Endodermal cell (in vitro differentiated cells): Measurements from ENCODE around the gene NARS2. TPM values are rescaled to one million over a fixed set of nuclear protein-coding genes. Genes with fewer than 3 reads are reported as not detected.

Experiments used
- DNase-seq: peaks from one replicate; pipeline ENCODE4 v3.0.0-alpha.2; 2017
- H3K27ac ChIP-seq: 2 replicates; pipeline ENCODE4 v1.5.1; 2013; ENCODE audit warnings: mild to moderate bottlenecking, low read depth, low read length, moderate library complexity
- H3K27me3 ChIP-seq: 2 replicates; pipeline ENCODE4 v1.6.1; 2013; ENCODE audit warnings: mild to moderate bottlenecking, low read length, moderate library complexity; ENCODE audit not compliant: insufficient read depth, control insufficient read depth, poor library complexity, severe bottlenecking
- H3K36me3 ChIP-seq: 2 replicates; pipeline ENCODE4 v1.7.0; 2013; ENCODE audit warnings: mild to moderate bottlenecking, low read length, moderate library complexity; ENCODE audit not compliant: control insufficient read depth, insufficient read depth
- H3K4me1 ChIP-seq: one replicate; pipeline ENCODE4 v1.7.0; 2013; ENCODE audit warnings: low read length; ENCODE audit not compliant: control insufficient read depth, insufficient read depth
- H3K4me3 ChIP-seq: 2 replicates; pipeline ENCODE4 v1.5.1; 2013; ENCODE audit warnings: mild to moderate bottlenecking, low read length, moderate library complexity
- H3K9ac ChIP-seq: 2 replicates; pipeline ENCODE4 v1.6.1; 2013; ENCODE audit warnings: mild to moderate bottlenecking, low read length, moderate library complexity; ENCODE audit not compliant: poor library complexity, severe bottlenecking; ENCODE audit errors: extremely low read depth
- H3K9me3 ChIP-seq: 2 replicates; pipeline ENCODE4 v1.6.1; 2013; ENCODE audit warnings: mild to moderate bottlenecking, low read length, moderate library complexity; ENCODE audit not compliant: control insufficient read depth
- H3K27ac Mint-ChIP-seq: 2 replicates; pipeline ENCODE4 v1.8.0; 2020; ENCODE audit warnings: mixed read lengths
- H3K27me3 Mint-ChIP-seq: 2 replicates; pipeline ENCODE4 v1.8.0; 2021; ENCODE audit warnings: mild to moderate bottlenecking, mixed read lengths; ENCODE audit not compliant: insufficient read depth
- H3K36me3 Mint-ChIP-seq: 2 replicates; pipeline ENCODE4 v1.8.0; 2020; ENCODE audit warnings: low read depth, mixed read lengths
- H3K4me1 Mint-ChIP-seq: 2 replicates; pipeline ENCODE4 v1.8.0; 2020; ENCODE audit warnings: mixed read lengths
- H3K4me3 Mint-ChIP-seq: 2 replicates; pipeline ENCODE4 v1.8.0; 2020; ENCODE audit warnings: mild to moderate bottlenecking, moderate library complexity, mixed read lengths
- H3K9me3 Mint-ChIP-seq: 2 replicates; pipeline ENCODE4 v1.8.0; 2020; ENCODE audit warnings: mild to moderate bottlenecking, mixed read lengths
- WGBS, 2 experiments: methylation state at CpG; one replicate each; pipeline versions ENCODE4 v1.1.5 to v1.1.7; 2013; ENCODE audit warnings: missing lambda C conversion rate in 2 of 2, mixed read lengths in 1 of 2; ENCODE audit not compliant: insufficient coverage in 1 of 2, insufficient read length in 1 of 2; 5-methylcytosine and 5-hydroxymethylcytosine counted together
- total RNA-seq, 2 donors: library from RNA; stranded (reverse); fragmentation: NEBNext Ultra II Directional in 1 of 2; extraction: Animal tissue kit (Norgen Biotek cat#: 25700) in 1 of 2; gene quantifications; 2 replicates in 1 of 2; 3 replicates in 1 of 2; pipeline ENCODE4 v1.2.1, GENCODE V29; 2021
- TF ChIP-seq, protein P1 (sequence below): fragments of 200-600 bp; sonication (generic); conservative IDR thresholded peaks from 2 replicates; pipeline ENCODE4 v1.5.0; 2021; ENCODE audit warnings: antibody characterized with exemption, mild to moderate bottlenecking

NARS2 gene
- total RNA-seq, 2 donors from 2014 or later, result 45.8 to 53.7 TPM

- Histone ChIP-seq H3K36me3 (peaks cover 16% of the 10 kb centered on the region), H3K4me1 (peaks cover 4% of the 10 kb centered on the region), H3K9me3 (no peaks in the 10 kb centered on the region), H3K27ac (no peak overlapping the region), H3K9ac (no peak overlapping the region), H3K4me3 (no peak overlapping the region), H3K27me3 (no peaks in the 10 kb centered on the region)
- H3K36me3 Mint-ChIP-seq, result peaks cover 10% of the 10 kb centered on the region
- no peak overlapping the region for H3K4me3 Mint-ChIP-seq
- H3K27ac Mint-ChIP-seq, result no peak overlapping the region
- TF ChIP-seq, protein P1, sequence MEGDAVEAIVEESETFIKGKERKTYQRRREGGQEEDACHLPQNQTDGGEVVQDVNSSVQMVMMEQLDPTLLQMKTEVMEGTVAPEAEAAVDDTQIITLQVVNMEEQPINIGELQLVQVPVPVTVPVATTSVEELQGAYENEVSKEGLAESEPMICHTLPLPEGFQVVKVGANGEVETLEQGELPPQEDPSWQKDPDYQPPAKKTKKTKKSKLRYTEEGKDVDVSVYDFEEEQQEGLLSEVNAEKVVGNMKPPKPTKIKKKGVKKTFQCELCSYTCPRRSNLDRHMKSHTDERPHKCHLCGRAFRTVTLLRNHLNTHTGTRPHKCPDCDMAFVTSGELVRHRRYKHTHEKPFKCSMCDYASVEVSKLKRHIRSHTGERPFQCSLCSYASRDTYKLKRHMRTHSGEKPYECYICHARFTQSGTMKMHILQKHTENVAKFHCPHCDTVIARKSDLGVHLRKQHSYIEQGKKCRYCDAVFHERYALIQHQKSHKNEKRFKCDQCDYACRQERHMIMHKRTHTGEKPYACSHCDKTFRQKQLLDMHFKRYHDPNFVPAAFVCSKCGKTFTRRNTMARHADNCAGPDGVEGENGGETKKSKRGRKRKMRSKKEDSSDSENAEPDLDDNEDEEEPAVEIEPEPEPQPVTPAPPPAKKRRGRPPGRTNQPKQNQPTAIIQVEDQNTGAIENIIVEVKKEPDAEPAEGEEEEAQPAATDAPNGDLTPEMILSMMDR, result no peak
- no peaks in the 10 kb centered on the region for H3K27me3 Mint-ChIP-seq
- no peaks in the 10 kb centered on the region for H3K9me3 Mint-ChIP-seq
- peaks cover 4% of the 10 kb centered on the region for H3K4me1 Mint-ChIP-seq
- DNase-seq, result no peak
- 93 to 100% methylated on average over 4 to 5 of the region's 5 CpGs for WGBS, 2 experiments
Measured at GRCh38 chr11:78451371-78452150, 123.1 kb downstream of the NARS2 start.

- WGBS, 2 experiments, result 90 to 98% methylated on average over 1 to 2 of the region's 2 CpGs
- no peaks in the 10 kb centered on the region for H3K4me1 ChIP-seq
- no peak overlapping the region for H3K9ac ChIP-seq
- H3K27me3 ChIP-seq, result no peaks in the 10 kb centered on the region
- Mint-ChIP-seq H3K4me3 (no peak overlapping the region), H3K9me3 (no peaks in the 10 kb centered on the region), H3K36me3 (peaks cover 12% of the 10 kb centered on the region), H3K4me1 (peaks cover 4% of the 10 kb centered on the region), H3K27ac (no peak overlapping the region), H3K27me3 (no peaks in the 10 kb centered on the region)
- no peak overlapping the region for H3K4me3 ChIP-seq
- H3K27ac ChIP-seq, result no peak overlapping the region
- no peak for DNase-seq
- H3K9me3 ChIP-seq, result no peaks in the 10 kb centered on the region
- H3K36me3 ChIP-seq, result peaks cover 23% of the 10 kb centered on the region
- TF ChIP-seq, protein P1, result no peak
Measured at GRCh38 chr11:78450866-78451265, 123.8 kb downstream of the NARS2 start.

- Mint-ChIP-seq H3K27ac (no peak overlapping the region), H3K9me3 (no peaks in the 10 kb centered on the region), H3K36me3 (peaks cover 8% of the 10 kb centered on the region), H3K27me3 (no peaks in the 10 kb centered on the region), H3K4me1 (peaks cover 4% of the 10 kb centered on the region), H3K4me3 (no peak overlapping the region)
- peaks cover 23% of the 10 kb centered on the region for H3K36me3 ChIP-seq
- no peaks in the 10 kb centered on the region for H3K4me1 ChIP-seq
- no peak for DNase-seq
- WGBS, 2 experiments, result 95 to 96% methylated on average over 4 of the region's 4 CpGs
- H3K27me3 ChIP-seq, result no peaks in the 10 kb centered on the region
- no peaks in the 10 kb centered on the region for H3K9me3 ChIP-seq
- TF ChIP-seq, protein P1, result no peak
- no peak overlapping the region for H3K4me3 ChIP-seq
- no peak overlapping the region for H3K27ac ChIP-seq
- no peak overlapping the region for H3K9ac ChIP-seq
Measured at GRCh38 chr11:78449866-78450265, 124.8 kb downstream of the NARS2 start.
